IMR-90 (cell line): ENCODE data around the gene IFT25. TPM values are rescaled to one million over a fixed set of nuclear protein-coding genes. Genes with fewer than 3 reads are reported as not detected.

Experiments
- ATAC-seq: fragments of 200-7000 bp; cut with Tn5 transposase; 2 replicates; pipeline ENCODE4 v1.9.1; 2020; ENCODE audit warnings: low read depth, mild to moderate bottlenecking, moderate library complexity
- BruUV-seq: library from RNA; stranded (reverse); fragments of 400-500 nt; replicated peaks from 2 replicates; lab custom pipeline; 2021; lab: Mats Ljungman, UMichigan
- CTCF ChIA-PET: fragments of 300-600 bp; formaldehyde crosslinking; extraction: SDS; loops from one replicate; lab custom pipeline; 2021; ENCODE audit warnings: antibody characterized with exemption; lab: Yijun Ruan, JAX
- POLR2A ChIA-PET: fragments of 300-600 bp; sonication (Branson Sonifier 250); formaldehyde crosslinking; loops from one replicate; lab custom pipeline; 2022; ENCODE audit warnings: antibody characterized with exemption; ENCODE audit not compliant: unreplicated experiment; lab: Charles Lee
- DNase-seq: peaks from one replicate; pipeline ENCODE4 v3.0.0; 2013
- H2AFZ ChIP-seq: replicated peaks from 2 replicates; pipeline ENCODE3; 2013; ENCODE audit warnings: low read length, mild to moderate bottlenecking; ENCODE audit not compliant: poor library complexity
- H2AK5ac ChIP-seq: 2 replicates; pipeline ENCODE4 v1.6.1; 2013; ENCODE audit warnings: low read depth, low read length, inconsistent platforms
- H2AK9ac ChIP-seq: replicated peaks from 2 replicates; pipeline ENCODE3; 2013; ENCODE audit warnings: mild to moderate bottlenecking, low read depth, low read length, moderate library complexity; ENCODE audit not compliant: poor library complexity
- H2BK120ac ChIP-seq: 2 replicates; pipeline ENCODE4 v1.6.1; 2013; ENCODE audit warnings: low read depth, low read length, inconsistent platforms
- H2BK15ac ChIP-seq: 3 replicates; pipeline ENCODE4 v1.6.1; 2013; ENCODE audit warnings: low read depth, low read length, inconsistent platforms
- H2BK20ac ChIP-seq: 2 replicates; pipeline ENCODE4 v1.6.1; 2013; ENCODE audit warnings: low read depth, mild to moderate bottlenecking, inconsistent platforms, low read length, moderate library complexity
- H2BK5ac ChIP-seq: 2 replicates; pipeline ENCODE4 v1.6.1; 2013; ENCODE audit warnings: mild to moderate bottlenecking, low read depth, low read length, inconsistent platforms; ENCODE audit not compliant: poor library complexity, severe bottlenecking
- H3K14ac ChIP-seq: replicated peaks from 2 replicates; pipeline ENCODE4 v1.6.1; 2013; ENCODE audit warnings: low read depth, low read length, inconsistent platforms
- H3K18ac ChIP-seq: 2 replicates; pipeline ENCODE4 v1.6.1; 2013; ENCODE audit warnings: low read depth, low read length, control low read depth
- H3K23ac ChIP-seq: 2 replicates; pipeline ENCODE4 v1.6.1; 2013; ENCODE audit warnings: low read depth, low read length, inconsistent platforms
- H3K27ac ChIP-seq: 2 replicates; pipeline ENCODE4 v1.5.1; 2013; ENCODE audit warnings: mild to moderate bottlenecking, control low read depth, low read length; ENCODE audit not compliant: insufficient read depth
- H3K27me3 ChIP-seq: 2 replicates; pipeline ENCODE4 v1.6.1; 2013; ENCODE audit warnings: low read length; ENCODE audit not compliant: control insufficient read depth, insufficient read depth
- H3K36me3 ChIP-seq: 2 replicates; pipeline ENCODE4 v1.6.1; 2013; ENCODE audit warnings: low read length, mixed read lengths; ENCODE audit not compliant: control insufficient read depth, insufficient read depth
- H3K4ac ChIP-seq: 2 replicates; pipeline ENCODE4 v1.6.1; 2013; ENCODE audit warnings: low read depth, low read length, inconsistent platforms
- H3K4me1 ChIP-seq: 2 replicates; pipeline ENCODE4 v1.6.1; 2013; ENCODE audit warnings: low read length, mixed read lengths; ENCODE audit not compliant: control insufficient read depth, insufficient read depth
- H3K4me2 ChIP-seq: 2 replicates; pipeline ENCODE4 v1.6.1; 2013; ENCODE audit warnings: low read depth, mild to moderate bottlenecking, control low read depth, low read length, moderate library complexity
- H3K4me3 ChIP-seq: 2 replicates; pipeline ENCODE4 v1.5.1; 2013; ENCODE audit warnings: low read depth, mild to moderate bottlenecking, control low read depth, low read length, moderate library complexity; ENCODE audit not compliant: insufficient read depth
- H3K56ac ChIP-seq: 2 replicates; pipeline ENCODE4 v1.6.1; 2013; ENCODE audit warnings: low read length, inconsistent platforms; ENCODE audit not compliant: insufficient read depth; ENCODE audit errors: extremely low read depth
- H3K79me1 ChIP-seq, 2 experiments: 2 replicates each; pipeline ENCODE4 v1.6.1; 2013; ENCODE audit warnings: low read length in 2 of 2, inconsistent platforms in 1 of 2, low read depth in 1 of 2
- H3K9ac ChIP-seq: 2 replicates; pipeline ENCODE4 v1.6.1; 2013; ENCODE audit warnings: low read depth, low read length, control low read depth
- H3K9me1 ChIP-seq: 2 replicates; pipeline ENCODE4 v1.6.1; 2013; ENCODE audit warnings: low read length, inconsistent platforms; ENCODE audit not compliant: insufficient read depth
- H3K9me3 ChIP-seq: 2 replicates; pipeline ENCODE4 v1.6.1; 2013; ENCODE audit warnings: low read length; ENCODE audit not compliant: control insufficient read depth, insufficient read depth
- H4K20me1 ChIP-seq: 2 replicates; pipeline ENCODE4 v1.6.1; 2013; ENCODE audit warnings: low read length, inconsistent platforms; ENCODE audit not compliant: insufficient read depth
- H4K5ac ChIP-seq: 2 replicates; pipeline ENCODE4 v1.6.1; 2013; ENCODE audit warnings: mild to moderate bottlenecking, low read depth, low read length, control low read depth
- H4K8ac ChIP-seq, 2 experiments: 2 replicates each; pipeline ENCODE4 v1.6.1; 2013; ENCODE audit warnings: low read depth in 2 of 2, low read length in 2 of 2, control low read depth in 1 of 2, inconsistent platforms in 1 of 2
- H4K91ac ChIP-seq: 2 replicates; pipeline ENCODE4 v1.6.1; 2013; ENCODE audit warnings: low read depth, low read length, inconsistent platforms; ENCODE audit not compliant: insufficient read depth
- CEBPB ChIP-seq: IDR thresholded peaks from 2 replicates; pipeline ENCODE4 v1.6.1; 2012; ENCODE audit warnings: low read depth, low read length, improper control_type of control experiment
- CHD1 ChIP-seq: IDR thresholded peaks from 2 replicates; pipeline ENCODE4 v1.6.1; 2012; ENCODE audit warnings: low read depth, low read length, improper control_type of control experiment
- MAFK ChIP-seq: IDR thresholded peaks from 2 replicates; pipeline ENCODE4 v1.6.1; 2012; ENCODE audit warnings: low read depth, low read length, improper control_type of control experiment
- MAZ ChIP-seq: IDR thresholded peaks from 2 replicates; pipeline ENCODE4 v1.6.1; 2012; ENCODE audit warnings: low read depth, mild to moderate bottlenecking, low read length, improper control_type of control experiment, moderate library complexity, borderline replicate concordance
- MXI1 ChIP-seq: IDR thresholded peaks from 2 replicates; pipeline ENCODE4 v1.6.1; 2012; ENCODE audit warnings: low read depth, mild to moderate bottlenecking, low read length, moderate library complexity, borderline replicate concordance
- NFE2L2 ChIP-seq: fragments of 150-350 bp; IDR thresholded peaks from 2 replicates; pipeline ENCODE4 v1.6.1; 2016; ENCODE audit warnings: low read depth, mild to moderate bottlenecking, low read length
- RAD21 ChIP-seq: IDR thresholded peaks from 2 replicates; pipeline ENCODE4 v1.6.1; 2012; ENCODE audit warnings: low read length, improper control_type of control experiment
- RCOR1 ChIP-seq: IDR thresholded peaks from 2 replicates; pipeline ENCODE4 v1.6.1; 2012; ENCODE audit warnings: mild to moderate bottlenecking, low read length, improper control_type of control experiment; ENCODE audit not compliant: insufficient replicate concordance
- RFX5 ChIP-seq: IDR thresholded peaks from 2 replicates; pipeline ENCODE4 v1.8.0; 2012; ENCODE audit warnings: low read depth, mild to moderate bottlenecking, low read length, moderate library complexity
- SMC3 ChIP-seq: fragments of 150-350 bp; IDR thresholded peaks from 2 replicates; pipeline ENCODE4 v1.6.1; 2016; ENCODE audit warnings: low read depth, mild to moderate bottlenecking, antibody characterized with exemption, low read length, moderate library complexity
- WGBS, 2 experiments: methylation state at CpG; one replicate each; pipeline versions ENCODE4 v1.1.5 to v1.1.7; 2013; ENCODE audit warnings: missing lambda C conversion rate in 2 of 2; ENCODE audit not compliant: insufficient read length in 1 of 2; ENCODE audit errors: extremely low coverage in 2 of 2; 5-methylcytosine and 5-hydroxymethylcytosine counted together
- dilution Hi-C: fragments of 300-500 bp; cut with HindIII; formaldehyde crosslinking; loops from one replicate; pipeline ENCODE4 v1.14.3; 2018; ENCODE audit warnings: low sequenced_read_pairs; ENCODE audit not compliant: unreplicated experiment
- in situ Hi-C: fragments of 300-500 bp; cut with MboI; formaldehyde crosslinking; loops from 3 replicates; pipeline ENCODE4 v1.14.3; 2019; ENCODE audit warnings: low sequenced_read_pairs, inconsistent platforms, mixed read lengths
- intact Hi-C: fragments of 100-400 bp; cut with micrococcal nuclease; formaldehyde crosslinking; loops from 2 replicates; pipeline ENCODE4 v1.10.0; 2022
- polyA plus RNA-seq, 3 experiments: library from polyadenylated mRNA; depleted of rRNA; stranded (reverse); fragments of >200 nt; gene quantifications; 2 replicates each; pipeline ENCODE4 v1.2.3, GENCODE V29; 2012; ENCODE audit warnings: low replicate concordance in 1 of 3
- total RNA-seq: library from RNA; depleted of rRNA; stranded (reverse); fragments of >200 nt; gene quantifications from 2 replicates; pipeline ENCODE4 v1.2.3, GENCODE V29; 2012
- TF ChIP-seq, protein P1 (sequence below): fragments of 150-350 bp; IDR thresholded peaks from 2 replicates; pipeline ENCODE4 v1.6.1; 2016; ENCODE audit warnings: low read depth, mild to moderate bottlenecking, low read length, moderate library complexity, borderline replicate concordance
- TF ChIP-seq, protein P2 (sequence below): conservative IDR thresholded peaks from 2 replicates; pipeline ENCODE4 v1.5.1; 2012; ENCODE audit warnings: mild to moderate bottlenecking, low read depth, low read length, improper control_type of control experiment
- TF ChIP-seq, protein P3 (sequence below): fragments of 150-350 bp; IDR thresholded peaks from 2 replicates; pipeline ENCODE4 v1.6.1; 2017; ENCODE audit warnings: mild to moderate bottlenecking, antibody characterized with exemption, low read length, low read depth

IFT25 gene
- total and polyA plus RNA-seq, 2 of the 4 experiments (the other 2 are of a cell fraction), result 9.1 to 38.0 TPM

DNA sequence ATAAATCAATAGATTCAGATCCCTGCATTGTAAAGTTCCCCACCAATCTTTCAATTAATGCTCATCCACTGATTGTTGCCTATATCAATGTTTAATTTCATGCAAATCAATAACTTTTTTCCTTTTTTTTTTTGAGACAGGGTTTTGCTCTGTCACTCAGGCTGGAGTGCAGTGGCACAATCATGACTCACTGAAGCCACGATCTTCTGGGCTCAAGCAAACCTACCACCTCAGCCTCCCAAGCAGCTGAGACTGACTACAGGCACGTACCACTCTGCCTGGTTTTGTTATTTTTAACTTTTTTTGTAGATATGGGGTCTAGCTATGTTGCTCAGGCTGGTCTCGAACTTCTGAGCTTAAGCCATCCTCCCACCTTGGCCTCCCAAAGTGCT, 25.8 kb downstream of the IFT25 start:
- no peak overlapping the region for H2BK20ac ChIP-seq
- peak overlapping the region; percentile 82 for H2BK5ac ChIP-seq
- H3K23ac ChIP-seq, result no peak overlapping the region
- H2AK9ac ChIP-seq, result no peak overlapping the region
- no peak overlapping the region for H3K4me3 ChIP-seq
- intact Hi-C loops, result no loop called here
- in situ Hi-C loops, result no loop called here
- CTCF ChIA-PET, result interaction anchor here (0.5 to 0.7 kb wide), 2 partner anchors 142 to 407 kb away, joined by 3 to 4 read pairs; no protein-coding TSS in a partner anchor
- H3K18ac ChIP-seq, result peak overlapping the region; percentile 51; the same call in 1 of the 2 replicates
- no peaks in the 10 kb centered on the region for H3K9me1 ChIP-seq
- no peak overlapping the region for H3K14ac ChIP-seq
- no peak overlapping the region for H3K4me2 ChIP-seq
- H3K27ac ChIP-seq, result no peak overlapping the region
- H3K56ac ChIP-seq, result no peak overlapping the region
- no peak overlapping the region for H4K91ac ChIP-seq
- no peaks in the 10 kb centered on the region for H3K9me3 ChIP-seq
- no CpG with 5 or more reads among the region's 3 CpGs for WGBS, 2 experiments
- no peak overlapping the region for H4K8ac ChIP-seq
- no peak overlapping the region for H2BK15ac ChIP-seq
- no peak overlapping the region for H2BK120ac ChIP-seq
- H4K20me1 ChIP-seq, result no peaks in the 10 kb centered on the region
- dilution Hi-C loops, result no loop called here
- H3K4ac ChIP-seq, result no peak overlapping the region
- H2AFZ ChIP-seq, result no peak overlapping the region
- H2AK5ac ChIP-seq, result no peak overlapping the region
- no peak overlapping the region for H3K9ac ChIP-seq
- TF ChIP-seq CEBPB (no peak), RCOR1 (no peak), RFX5 (no peak), CHD1 (no peak), MXI1 (no peak), MAZ (no peak), SMC3 (no peak), RAD21 (no peak), NFE2L2 (no peak), MAFK (no peak)
- TF ChIP-seq, protein P1, sequence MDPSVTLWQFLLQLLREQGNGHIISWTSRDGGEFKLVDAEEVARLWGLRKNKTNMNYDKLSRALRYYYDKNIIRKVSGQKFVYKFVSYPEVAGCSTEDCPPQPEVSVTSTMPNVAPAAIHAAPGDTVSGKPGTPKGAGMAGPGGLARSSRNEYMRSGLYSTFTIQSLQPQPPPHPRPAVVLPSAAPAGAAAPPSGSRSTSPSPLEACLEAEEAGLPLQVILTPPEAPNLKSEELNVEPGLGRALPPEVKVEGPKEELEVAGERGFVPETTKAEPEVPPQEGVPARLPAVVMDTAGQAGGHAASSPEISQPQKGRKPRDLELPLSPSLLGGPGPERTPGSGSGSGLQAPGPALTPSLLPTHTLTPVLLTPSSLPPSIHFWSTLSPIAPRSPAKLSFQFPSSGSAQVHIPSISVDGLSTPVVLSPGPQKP, result no peak
- TF ChIP-seq, protein P2, sequence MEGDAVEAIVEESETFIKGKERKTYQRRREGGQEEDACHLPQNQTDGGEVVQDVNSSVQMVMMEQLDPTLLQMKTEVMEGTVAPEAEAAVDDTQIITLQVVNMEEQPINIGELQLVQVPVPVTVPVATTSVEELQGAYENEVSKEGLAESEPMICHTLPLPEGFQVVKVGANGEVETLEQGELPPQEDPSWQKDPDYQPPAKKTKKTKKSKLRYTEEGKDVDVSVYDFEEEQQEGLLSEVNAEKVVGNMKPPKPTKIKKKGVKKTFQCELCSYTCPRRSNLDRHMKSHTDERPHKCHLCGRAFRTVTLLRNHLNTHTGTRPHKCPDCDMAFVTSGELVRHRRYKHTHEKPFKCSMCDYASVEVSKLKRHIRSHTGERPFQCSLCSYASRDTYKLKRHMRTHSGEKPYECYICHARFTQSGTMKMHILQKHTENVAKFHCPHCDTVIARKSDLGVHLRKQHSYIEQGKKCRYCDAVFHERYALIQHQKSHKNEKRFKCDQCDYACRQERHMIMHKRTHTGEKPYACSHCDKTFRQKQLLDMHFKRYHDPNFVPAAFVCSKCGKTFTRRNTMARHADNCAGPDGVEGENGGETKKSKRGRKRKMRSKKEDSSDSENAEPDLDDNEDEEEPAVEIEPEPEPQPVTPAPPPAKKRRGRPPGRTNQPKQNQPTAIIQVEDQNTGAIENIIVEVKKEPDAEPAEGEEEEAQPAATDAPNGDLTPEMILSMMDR, result no peak
- TF ChIP-seq, protein P3, sequence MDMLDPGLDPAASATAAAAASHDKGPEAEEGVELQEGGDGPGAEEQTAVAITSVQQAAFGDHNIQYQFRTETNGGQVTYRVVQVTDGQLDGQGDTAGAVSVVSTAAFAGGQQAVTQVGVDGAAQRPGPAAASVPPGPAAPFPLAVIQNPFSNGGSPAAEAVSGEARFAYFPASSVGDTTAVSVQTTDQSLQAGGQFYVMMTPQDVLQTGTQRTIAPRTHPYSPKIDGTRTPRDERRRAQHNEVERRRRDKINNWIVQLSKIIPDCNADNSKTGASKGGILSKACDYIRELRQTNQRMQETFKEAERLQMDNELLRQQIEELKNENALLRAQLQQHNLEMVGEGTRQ, result no peak
- peak; percentile 29 for DNase-seq
- H3K27me3 ChIP-seq, result no peaks in the 10 kb centered on the region
- H3K4me1 ChIP-seq, result no peaks in the 10 kb centered on the region
- H3K36me3 ChIP-seq, result peaks cover 15% of the 10 kb centered on the region
- ATAC-seq, result no peak
- no TSS peak for BruUV-seq
- H4K5ac ChIP-seq, result no peak overlapping the region
- POLR2A ChIA-PET, result no interaction called here
- no peaks in the 10 kb centered on the region; a peak in 1 of 4 replicates for H3K79me1 ChIP-seq
